GM12878 (cell line): ENCODE results near the gene ENDOD1.

Source experiments
- CBX5 ChIP-seq: sonication (generic); IDR thresholded peaks from 2 replicates; pipeline ENCODE4 v1.6.1; 2016; ENCODE audit warnings: low read depth, moderate library complexity, mild to moderate bottlenecking, inconsistent platforms
- CEBPB ChIP-seq, 2 experiments: fragments of 150-350 bp in 1 of 2; IDR thresholded peaks; 2 replicates each; pipeline ENCODE4 v1.6.1; 2012 to 2014; ENCODE audit warnings: low read depth in 2 of 2, low read length in 2 of 2, borderline replicate concordance in 1 of 2, inconsistent platforms in 1 of 2
- EGR1 ChIP-seq, 2 experiments: IDR thresholded peaks; 1 replicate in 1 of 2; 2 replicates in 1 of 2; pipeline ENCODE4 v1.6.1; 2011 to 2012; ENCODE audit warnings: low read depth in 2 of 2, low read length in 2 of 2, borderline replicate concordance in 1 of 2, mild to moderate bottlenecking in 1 of 2, moderate library complexity in 1 of 2
- KDM1A ChIP-seq: fragments of 200-600 bp; sonication (generic); IDR thresholded peaks from 2 replicates; pipeline ENCODE4 v1.6.1; 2016; ENCODE audit warnings: borderline replicate concordance
- LARP7 ChIP-seq: fragments of 450-650 bp; IDR thresholded peaks from 2 replicates; pipeline ENCODE4 v1.6.1; 2017; ENCODE audit warnings: mild to moderate bottlenecking
- POLR2A ChIP-seq: IDR thresholded peaks from 2 replicates; pipeline ENCODE4 v1.6.1; 2011; ENCODE audit warnings: low read depth, mild to moderate bottlenecking, low read length
- TF ChIP-seq, protein P1 (sequence below): IDR thresholded peaks from 2 replicates; pipeline ENCODE4 v1.6.1; 2011; ENCODE audit warnings: low read depth, low read length, improper control_type of control experiment, borderline replicate concordance
- TF ChIP-seq, protein P2 (sequence below): IDR thresholded peaks from 2 replicates; pipeline ENCODE4 v1.6.1; 2012; ENCODE audit warnings: low read depth, low read length, improper control_type of control experiment

DNA sequence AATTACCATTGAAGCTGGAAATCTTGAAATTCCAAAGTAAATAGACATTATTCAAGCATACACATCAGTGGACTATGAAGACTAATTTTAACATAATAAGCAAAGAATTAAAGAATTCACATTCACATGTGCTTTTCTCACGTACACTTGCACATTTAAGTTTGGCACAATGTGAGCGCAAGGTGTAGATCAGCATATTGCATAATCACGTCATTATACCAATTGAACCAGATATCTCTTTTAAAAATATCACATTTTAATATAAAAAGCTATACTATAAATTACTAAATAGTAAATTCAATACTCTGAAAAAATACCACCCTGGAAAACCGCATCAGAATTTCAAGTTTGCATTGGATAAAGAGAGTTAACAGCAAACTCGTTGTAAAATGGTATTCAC lies 80.6 kb downstream of the ENDOD1 start:
- TF ChIP-seq EGR1 (IDR thresholded peaks at IDR 0.05; ENCODE audit: borderline replicate concordance in 1 of 2, low read depth in 2 of 2, low read length in 2 of 2) (no peak), LARP7 (no peak), POLR2A (no peak), CEBPB (IDR thresholded peaks at IDR 0.05; ENCODE audit: borderline replicate concordance in 1 of 2, low read depth in 2 of 2, low read length in 2 of 2) (no peak), KDM1A (no peak), CBX5 (no peak)
- TF ChIP-seq, protein P1, sequence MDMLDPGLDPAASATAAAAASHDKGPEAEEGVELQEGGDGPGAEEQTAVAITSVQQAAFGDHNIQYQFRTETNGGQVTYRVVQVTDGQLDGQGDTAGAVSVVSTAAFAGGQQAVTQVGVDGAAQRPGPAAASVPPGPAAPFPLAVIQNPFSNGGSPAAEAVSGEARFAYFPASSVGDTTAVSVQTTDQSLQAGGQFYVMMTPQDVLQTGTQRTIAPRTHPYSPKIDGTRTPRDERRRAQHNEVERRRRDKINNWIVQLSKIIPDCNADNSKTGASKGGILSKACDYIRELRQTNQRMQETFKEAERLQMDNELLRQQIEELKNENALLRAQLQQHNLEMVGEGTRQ = no peak
- TF ChIP-seq, protein P2, sequence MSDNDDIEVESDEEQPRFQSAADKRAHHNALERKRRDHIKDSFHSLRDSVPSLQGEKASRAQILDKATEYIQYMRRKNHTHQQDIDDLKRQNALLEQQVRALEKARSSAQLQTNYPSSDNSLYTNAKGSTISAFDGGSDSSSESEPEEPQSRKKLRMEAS = no peak
